Fibroblast of gingiva (primary cell): ENCODE results near the gene MRPS5.
"Not testable (repeated sequence)": the region's sequence is repeated elsewhere in the genome, so short reads cannot be mapped to it uniquely, and the experiment has no call there.

Experiments used
- DNase-seq: peaks from one replicate; pipeline ENCODE4 v3.0.0-alpha.2; 2011; ENCODE audit warnings: low read depth

The MRPS5 gene

DNA sequence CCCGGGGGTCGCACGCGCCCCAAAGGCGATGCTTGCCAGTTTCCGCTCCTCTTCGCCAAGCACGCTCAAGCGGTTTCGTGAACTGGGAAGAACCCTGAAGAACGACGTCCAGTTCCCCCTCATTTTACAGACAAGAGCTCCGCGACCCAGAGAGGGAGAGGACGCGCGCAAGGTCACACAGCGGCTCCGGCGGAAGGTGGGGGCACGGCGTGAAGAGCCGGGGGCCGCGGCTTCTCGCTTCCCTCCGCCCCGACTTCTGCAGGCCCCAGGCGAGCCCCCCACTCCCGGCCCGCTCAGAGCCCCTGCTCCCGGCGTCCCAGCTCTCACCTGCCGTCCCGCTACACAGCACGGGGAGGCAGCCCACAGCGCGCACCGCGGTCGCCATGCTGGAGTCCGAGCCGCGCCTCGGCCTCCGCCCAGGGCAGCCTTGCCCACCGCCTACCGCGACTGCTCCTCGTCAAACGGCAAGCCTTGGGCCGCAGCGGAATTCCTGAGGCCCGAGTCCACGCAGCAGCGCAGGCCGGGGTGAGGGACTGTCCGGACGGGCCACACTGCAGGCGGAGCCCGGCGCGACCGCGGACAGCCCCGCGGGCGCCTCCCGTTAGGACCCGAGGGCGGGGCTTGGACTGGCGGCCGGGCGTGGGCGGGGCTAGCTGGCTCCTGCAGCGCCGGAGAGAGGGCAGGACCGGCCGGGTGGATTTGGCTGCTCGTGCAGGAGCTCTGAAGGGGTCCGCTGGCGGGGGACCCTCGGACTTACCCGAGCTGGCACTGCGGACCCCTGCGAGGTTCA lies at the start of gene MRPS5:
Gene MRPS5 (minus strand): TSS at position 402 of the 790 bp plus-strand sequence. CDS start 17 bp downstream, at position 385.
- peak; percentile 55 for DNase-seq

DNA sequence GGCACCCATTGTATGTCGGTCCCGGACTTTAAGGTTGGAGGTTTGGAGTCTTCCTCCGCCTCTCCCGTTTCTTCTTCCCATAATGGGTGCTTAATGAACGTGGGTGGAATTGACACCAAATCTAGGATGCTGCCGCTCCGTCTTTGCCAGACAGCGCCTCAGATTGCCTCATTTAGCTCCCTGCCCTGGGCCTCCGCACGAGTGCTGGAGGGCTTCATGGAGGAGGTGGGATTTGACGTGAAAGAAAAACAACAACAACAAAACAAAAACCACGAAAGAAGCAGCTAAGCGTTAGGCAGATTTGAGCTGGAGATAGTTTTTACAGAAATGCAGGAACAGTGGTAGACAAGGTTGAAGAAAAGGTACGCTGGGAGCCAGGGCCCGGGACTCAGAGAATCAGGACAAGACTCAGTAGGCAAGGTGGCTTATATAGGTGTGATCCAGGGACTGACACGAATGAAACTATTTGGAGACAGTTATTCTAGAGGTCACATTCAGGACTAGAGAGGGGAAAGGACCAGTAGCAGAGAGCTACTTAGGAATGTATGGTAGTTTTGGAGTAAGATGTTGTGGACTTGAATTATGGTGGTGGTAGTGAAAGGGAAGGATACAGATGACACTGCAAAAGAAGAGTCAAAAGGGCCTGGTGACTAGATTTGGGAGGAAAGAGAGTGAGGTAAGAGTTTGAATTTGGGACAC lies 44.6 kb upstream of the MRPS5 start:
- DNase-seq, result no peak

DNA sequence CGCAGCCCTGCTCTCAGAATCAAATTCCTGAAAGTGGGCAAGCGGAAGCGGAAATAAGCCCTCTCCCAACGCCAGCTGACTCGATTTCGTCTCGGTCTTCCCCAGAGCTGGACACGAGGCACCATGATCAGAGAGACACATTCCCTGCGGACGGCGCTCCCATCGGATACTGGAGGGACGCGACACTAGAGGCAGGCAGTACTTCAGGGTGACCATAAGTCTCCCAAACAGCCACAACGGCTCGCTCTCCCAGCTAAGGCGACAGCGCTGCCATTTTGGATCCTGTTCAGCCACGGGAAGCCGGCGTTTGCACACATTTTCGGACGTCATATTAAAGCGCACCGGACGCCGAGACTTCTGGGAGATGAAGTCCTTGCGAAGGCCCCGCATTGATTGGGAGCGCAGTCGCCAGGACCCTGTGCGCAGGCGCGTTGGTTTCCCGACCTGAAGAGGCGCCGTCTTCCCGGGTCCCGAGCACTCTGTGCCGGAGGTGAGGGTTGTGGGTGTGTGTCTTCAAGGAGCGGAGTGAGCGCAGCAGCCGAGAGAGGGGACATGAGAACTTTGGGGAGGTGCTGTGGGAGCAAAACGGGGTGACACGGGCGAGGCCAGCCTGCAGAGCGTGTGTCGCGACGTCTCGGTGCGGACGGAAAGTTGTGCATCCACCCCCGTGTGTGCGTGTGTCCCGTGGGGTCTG lies 43.9 kb upstream of the MRPS5 start, which contains the start of gene ZNF2:
Gene ZNF2 (plus strand): TSS at position 439 of the 694 bp plus-strand sequence. CDS start 10,418 bp downstream, outside the sequence.
- DNase-seq, result peak; percentile 97

DNA sequence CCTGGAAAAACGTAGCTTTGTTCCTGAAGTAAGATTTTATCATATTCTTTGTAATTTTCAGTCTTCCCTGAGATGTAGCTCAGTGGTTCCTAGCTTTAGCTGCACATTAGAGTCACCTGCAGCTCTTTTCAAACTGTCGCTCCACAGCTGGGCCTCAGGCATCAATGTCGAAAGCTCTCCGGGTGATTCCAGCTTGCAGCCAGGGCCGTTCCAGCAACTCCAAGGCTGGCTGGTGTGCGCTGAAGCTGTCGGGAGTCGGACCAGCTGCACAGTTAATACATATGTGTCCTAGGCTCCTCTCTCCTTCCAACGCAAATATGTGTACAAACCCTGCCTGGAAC lies 43.4 kb upstream of the MRPS5 start:
- DNase-seq, result no peak

DNA sequence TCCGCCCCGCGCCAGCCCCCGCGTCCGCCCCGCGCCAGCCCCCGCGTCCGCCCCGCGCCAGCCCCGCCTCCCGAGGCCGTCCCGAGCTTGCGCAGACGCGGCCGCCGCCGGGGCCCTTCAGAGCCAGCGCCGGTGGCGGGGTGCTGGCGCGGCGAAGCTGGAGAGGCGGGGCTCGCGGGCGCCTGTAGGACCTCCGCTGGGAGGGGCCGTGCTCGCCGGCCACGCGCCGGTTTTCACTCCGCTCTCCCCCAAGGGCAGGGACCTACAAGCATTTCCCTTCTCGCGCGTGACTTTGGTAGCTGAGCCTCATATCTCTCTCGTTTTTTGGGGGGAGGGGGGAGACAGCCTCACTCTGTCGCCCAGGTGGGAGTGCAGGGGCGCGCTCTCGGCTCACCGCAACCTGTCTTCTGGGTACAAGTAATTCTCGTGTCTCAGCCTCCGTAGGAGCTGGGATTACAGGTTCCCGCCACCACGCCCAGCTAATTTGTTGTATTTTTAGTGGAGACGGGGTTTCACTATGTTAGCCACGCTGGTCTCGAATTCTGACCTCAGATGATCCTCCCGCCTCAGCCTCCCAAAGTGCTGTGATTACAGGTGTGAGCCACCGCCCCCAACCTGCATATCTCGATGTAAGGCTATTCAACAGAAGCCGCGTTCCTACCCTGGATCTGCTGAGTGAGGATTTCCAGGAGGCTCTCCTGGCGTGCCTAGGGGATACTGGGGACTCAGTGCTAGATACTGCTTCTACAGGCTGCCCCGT lies 38.3 kb upstream of the MRPS5 start, which contains the start of gene ZNF514:
Gene ZNF514 (minus strand): TSS at position 159 of the 760 bp plus-strand sequence. CDS start 6,595 bp downstream, outside the sequence.
- peak; percentile 78 for DNase-seq

DNA sequence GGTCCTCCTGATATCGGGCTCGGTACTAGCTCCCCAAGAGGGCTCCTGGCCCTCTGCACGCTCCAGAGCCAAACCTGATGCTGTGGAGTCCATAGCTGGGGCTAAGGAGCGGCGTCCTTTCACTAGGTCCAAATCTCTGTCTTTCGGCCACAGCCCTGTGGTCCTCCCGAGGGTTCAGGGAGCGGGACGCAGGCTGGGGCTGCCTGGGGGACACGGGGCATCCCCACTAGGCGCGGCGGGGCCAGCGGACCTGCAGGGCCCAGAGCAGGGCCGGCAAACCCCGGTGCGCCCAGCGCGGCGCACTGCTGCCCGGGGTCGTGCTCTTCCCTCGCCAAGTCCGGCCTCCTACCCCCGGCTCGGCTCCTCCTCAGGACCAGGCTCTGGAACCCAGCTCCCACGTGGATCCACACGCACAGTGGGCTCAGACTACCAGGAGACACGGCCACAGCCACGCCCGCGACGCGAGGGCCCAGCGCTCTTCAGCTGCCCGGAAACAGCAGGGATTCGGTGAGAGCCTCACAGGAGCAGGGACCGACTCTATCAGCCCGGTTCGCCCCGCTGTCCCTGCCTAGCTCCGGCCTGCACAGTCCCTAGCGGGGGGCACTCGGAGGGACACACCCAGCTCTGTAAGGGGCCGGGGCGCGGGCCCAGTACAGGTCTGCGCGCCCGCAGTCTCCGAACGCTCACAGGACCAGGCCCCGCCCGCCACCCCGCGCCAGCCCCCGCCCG lies 37.4 kb upstream of the MRPS5 start:
- DNase-seq, result peak; percentile 48

DNA sequence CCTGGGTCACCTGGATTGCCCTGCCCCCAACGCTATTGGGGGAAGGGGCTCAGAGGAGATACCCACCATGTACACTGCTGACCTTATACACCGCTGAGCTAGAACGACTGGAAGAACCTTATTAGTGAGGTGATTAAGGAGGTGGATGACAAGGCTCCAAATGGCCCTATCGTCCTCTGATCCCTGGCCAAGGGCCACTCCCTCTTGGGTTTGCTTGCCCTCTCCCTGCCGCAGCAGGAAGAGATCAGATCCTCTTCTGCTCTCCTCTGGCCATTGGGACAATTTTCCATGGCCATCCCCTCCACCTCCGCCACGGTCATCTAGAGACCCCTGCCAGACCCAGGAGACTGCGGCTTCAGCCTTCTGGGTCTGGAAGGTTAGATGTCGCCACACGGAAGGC lies 36.8 kb upstream of the MRPS5 start:
- DNase-seq, result no peak

DNA sequence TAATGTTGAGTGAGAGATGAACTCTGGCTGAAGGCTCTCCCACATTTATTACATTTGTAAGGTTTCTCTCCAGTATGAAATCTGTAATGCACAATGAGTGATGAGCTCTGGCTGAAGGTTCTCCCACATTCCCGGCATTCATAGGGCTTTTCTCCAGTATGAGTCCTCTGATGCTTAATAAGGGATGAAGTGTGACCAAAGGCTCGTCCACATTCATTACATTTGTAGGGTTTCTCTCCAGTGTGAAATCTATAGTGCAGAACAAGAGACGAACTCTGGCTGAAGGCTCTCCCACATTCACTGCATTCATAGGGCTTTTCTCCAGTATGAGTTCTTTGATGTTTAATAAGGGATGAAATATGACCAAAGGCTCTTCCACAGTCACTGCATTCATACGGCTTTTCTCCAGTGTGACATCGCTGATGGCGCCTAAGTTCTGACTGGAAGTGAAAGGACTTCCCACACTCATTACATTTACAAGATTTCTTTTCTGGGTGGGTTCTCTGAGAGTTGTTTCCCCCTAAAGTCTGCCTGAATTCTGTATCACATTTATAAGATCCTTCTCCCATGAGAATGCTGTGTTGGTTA lies 27.9 kb upstream of the MRPS5 start:
- DNase-seq, result no peak

DNA sequence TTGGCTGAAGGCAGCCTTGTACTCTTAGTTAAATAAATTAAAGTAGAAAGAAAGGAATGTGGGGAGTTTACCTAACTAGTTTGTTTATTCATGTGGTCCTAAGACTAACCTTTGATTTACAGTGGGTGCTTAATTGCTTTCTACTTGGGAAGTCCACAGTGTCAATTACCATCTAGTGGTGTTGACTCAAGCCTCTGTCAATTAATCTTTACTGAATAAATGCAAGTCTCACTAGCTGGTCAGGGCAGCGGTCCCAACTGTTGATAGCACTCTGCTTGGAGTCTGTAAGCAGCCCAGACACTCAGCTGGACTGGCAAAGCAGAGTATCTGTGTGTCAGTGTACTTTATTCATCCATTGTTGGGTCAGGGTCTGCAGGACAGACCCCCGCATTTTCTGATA lies 22.2 kb upstream of the MRPS5 start:
- no peak for DNase-seq

DNA sequence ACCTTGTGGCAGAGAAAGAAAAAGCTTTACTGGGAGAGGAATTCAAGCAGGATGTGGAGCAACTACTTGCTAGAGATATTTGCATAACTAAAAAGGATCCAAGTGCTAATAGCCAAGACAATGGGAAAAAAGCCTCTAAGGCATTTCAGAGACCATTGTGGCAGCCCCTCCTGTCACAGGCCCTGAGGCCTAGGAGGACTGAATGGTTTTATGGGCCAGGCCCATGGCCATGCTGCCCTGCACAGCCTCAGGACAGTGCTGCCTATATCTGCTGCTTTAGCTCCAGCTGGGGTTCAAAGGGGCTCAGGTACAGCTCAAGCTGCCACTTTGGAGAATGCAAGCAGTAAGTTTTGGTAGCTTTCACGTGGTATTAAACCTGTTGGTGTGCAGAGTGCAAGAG lies 17.1 kb upstream of the MRPS5 start:
- DNase-seq, result no peak

DNA sequence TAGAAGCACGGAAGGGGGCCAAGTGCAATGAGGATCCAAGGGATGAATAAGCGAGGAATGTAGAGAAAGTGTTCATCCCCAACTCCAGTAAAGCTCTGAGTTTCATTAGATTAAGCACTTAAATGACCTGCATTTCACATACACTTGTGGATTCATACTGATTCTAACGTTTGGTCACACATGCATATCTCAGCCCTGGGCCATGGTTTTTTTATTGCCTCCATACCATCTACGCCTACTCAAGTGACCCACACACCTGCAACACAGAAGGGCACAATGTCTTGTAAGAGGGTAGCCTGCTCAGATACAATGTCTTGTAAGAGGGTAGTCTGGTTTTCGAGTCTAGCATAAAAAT lies 566 bp upstream of the MRPS5 start:
- DNase-seq, result no peak

DNA sequence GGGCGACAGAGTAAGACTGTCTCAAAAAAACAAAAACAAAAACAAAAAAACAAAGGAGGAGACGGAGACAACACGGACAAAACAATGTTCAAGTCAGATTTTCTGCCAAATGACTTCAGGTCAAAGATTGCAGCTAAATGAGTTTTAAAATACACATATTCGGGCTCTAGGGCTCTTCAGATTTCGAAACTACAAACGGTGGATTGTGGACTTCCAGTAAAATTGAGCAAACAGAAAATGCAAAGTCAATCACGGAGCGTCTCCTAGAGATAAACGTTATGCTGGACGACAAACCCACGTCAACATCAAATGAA lies 558 bp downstream of the MRPS5 start:
- DNase-seq, result no peak

DNA sequence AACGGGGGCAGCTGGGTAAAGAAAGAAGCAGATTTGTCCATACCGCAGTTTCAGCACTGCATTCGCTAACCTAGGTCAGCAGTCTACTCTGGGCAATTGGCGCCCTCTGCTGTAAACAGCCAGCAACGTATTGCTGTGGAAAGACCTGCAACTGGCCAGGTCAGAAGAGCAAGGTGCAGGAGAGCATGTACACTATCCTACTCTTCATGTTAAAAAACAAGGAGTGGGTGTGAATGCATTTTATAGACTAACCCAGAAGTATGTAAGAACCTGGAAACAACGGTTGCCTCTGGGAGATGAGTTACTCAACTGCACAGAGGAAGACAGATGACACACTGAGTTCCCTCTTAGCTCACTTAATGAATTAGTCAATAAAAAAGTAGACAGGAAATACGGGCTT lies 6.2 kb downstream of the MRPS5 start:
- peak; percentile 55 for DNase-seq

DNA sequence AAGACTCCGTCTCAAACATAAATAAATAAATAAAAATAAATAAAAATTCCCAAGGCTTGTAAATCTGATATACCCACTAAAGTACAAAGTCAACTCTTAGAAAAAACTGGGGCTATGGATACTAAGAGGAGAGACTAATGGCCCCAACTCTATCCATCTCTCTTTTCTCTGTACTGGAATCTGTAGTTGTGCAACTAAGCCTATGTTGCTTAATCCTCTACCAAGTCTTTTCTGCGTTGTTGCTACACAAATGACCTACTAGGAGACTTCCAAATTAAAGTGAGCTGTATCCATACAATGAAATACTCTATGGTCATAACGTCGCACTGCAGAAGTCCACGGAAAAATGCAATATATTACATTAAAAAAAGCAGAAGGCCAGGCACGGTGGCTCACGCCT lies 8.1 kb downstream of the MRPS5 start:
- DNase-seq, result no peak

DNA sequence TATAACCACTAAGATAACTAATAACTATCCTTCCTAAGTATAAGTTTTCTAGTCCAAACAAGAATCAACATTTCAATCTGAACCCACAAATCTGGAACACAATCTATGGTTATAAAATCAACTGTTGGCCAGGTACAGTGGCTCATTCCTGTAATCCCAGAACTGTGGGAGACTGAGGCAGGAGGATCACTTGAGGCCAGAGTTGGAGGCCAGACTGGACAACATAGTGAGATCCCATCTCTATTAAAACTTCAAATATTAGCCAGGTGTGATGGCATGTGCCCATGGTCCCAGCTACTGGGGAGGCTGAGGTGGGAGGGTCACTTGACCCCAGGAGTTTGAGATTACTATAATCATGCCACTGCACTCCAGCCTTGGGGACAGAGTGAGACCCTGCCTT lies 11.2 kb downstream of the MRPS5 start:
- no peak for DNase-seq

DNA sequence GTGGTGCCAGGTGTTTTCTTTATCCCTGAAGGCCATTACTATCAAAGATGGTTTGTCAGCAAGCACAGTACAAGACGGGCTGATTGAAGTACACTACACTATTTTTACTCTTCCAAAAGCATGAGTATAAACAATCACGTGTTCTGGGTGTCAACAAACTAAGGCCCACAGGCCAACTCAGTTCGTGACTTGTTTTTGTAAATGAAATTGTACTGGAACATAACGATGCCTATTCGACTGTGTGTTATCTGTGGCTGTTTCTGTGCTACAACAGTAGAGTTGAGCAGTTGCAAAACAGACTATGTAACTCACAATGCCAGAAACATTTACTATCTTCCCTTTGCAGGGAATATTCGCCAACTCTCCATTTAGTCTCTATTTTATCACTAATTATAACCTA lies 12.3 kb downstream of the MRPS5 start:
- no peak for DNase-seq

DNA sequence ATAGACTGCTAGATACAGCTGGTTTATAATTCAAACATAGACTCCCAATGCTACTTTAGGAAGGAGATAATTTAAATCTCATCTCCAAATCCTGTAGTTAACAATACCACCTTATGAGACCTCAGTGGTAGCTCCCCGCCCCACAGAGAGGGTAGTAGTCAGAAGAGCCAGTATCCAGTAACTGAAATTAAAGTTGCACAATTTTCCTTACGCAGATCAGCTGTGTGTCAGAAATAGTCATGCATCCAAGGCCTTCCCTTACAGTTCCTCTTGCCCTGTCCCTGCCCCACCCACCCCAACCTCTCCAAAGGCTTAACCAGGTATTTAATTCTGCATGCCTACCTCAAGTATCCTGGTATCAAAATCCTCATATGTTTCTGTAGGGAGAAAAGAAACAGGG lies 15.5 kb downstream of the MRPS5 start:
- DNase-seq, result peak; percentile 5

DNA sequence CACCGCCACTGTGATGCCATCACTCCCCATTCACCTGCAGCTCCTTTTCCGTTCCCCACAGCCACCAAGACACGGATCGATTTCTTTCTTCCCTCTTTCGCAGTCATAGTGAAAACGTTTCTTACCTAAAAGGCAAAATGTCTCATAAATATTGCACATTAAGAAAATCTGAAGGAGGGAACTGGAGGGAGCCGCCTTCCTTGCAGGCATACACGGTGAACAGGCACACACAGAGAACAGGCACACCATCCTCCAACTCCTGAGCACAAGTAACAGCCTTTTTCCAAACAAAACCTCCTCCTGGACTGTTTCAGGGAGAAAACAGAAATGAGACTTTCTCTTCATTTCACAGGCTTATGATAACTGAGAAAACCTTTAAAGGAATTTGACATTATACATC lies 17.0 kb downstream of the MRPS5 start:
- DNase-seq, result no peak

DNA sequence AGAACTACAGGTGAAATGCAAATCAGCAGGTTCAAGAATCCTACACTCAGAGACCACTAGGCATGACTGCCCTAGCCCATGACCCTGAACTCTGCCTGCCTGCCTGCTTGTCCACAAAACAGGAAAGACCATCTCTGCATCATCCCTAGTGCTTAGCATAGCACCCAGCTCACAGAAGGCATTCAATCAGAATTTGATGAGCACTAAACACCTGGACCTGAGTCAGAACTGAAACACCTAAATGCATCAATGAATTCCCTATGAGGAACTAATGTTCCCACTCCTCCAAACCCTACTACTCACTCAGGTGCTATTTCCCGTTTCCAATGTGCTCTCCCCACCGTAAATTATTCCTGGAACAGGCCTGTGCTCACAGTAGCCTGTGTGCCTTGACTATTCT lies 21.7 kb downstream of the MRPS5 start:
- DNase-seq, result no peak

DNA sequence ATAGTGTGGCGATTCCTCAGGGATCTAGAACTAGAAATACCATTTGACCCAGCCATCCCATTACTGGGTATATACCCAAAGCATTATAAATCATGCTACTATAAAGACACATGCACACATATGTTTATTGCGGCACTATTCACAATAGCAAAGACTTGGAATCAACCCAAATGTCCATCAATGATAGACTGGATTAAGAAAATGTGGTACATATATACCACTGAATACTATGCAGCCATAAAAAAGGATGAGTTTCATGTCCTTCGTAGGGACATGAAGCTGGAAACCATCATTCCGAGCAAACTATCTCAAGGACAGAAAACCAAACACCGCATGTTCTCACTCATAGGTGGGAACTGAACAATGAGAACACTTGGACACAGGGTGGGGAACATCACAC lies 23.3 kb downstream of the MRPS5 start:
- not testable (repeated sequence) for DNase-seq

DNA sequence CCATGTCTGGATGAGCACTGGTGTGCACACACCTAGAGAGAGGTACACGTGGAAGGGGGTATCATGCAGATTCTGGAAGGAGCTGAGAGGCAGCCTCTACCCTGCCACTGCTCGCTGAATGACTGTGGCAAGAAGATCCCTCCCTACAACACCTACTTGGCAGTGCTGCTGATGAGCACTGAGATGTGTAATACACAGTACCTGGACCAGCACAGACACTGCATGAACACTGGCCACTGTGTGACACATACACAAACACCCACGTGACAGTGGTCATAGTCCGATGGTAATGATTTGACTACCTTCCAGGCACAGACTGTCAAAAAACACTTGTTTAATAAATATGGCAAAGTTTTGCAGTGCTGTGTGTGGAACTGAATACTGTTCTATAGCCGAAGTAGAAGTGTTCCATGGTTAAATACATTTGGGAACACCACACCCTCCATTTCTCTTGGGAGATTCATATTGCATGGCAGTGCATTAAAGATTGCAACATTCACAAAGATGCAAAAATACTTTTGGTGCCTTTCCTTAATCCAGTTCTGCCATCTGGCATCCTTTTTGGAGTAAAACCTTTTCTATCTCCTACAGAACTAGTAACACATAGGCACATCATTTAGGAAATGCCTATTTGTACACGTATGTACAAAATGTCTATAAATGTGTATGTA lies 29.6 kb downstream of the MRPS5 start:
- DNase-seq, result peak; percentile 58
